GM12874 (cell line): ENCODE data around the gene SLC44A3.

Experiments
- CTCF ChIP-seq: IDR thresholded peaks from 2 replicates; pipeline ENCODE4 v1.5.1; 2011; ENCODE audit warnings: low read depth, mild to moderate bottlenecking, control low read depth, low read length, moderate library complexity; ENCODE audit not compliant: insufficient read depth

The SLC44A3 gene

GRCh38 chr1:94793296-94793656 lies 26.9 kb upstream of the SLC44A3 start:
- no peak for TF ChIP-seq CTCF

- no peak for TF ChIP-seq CTCF
Measured at GRCh38 chr1:94795434-94795833, 24.7 kb upstream of the SLC44A3 start.

GRCh38 chr1:94796266-94796665 lies 23.9 kb upstream of the SLC44A3 start:
- TF ChIP-seq CTCF = no peak

GRCh38 chr1:94797291-94797690 lies 22.9 kb upstream of the SLC44A3 start:
- no peak for TF ChIP-seq CTCF

- no peak for TF ChIP-seq CTCF
Measured at GRCh38 chr1:94798054-94798453, 22.1 kb upstream of the SLC44A3 start.

GRCh38 chr1:94798462-94798861 lies 21.7 kb upstream of the SLC44A3 start:
- TF ChIP-seq CTCF = no peak

- no peak for TF ChIP-seq CTCF
Measured at GRCh38 chr1:94799206-94799605, 21.0 kb upstream of the SLC44A3 start.
